Measurements from ENCODE around the gene ALOX15.
"Not testable (repeated sequence)": the region's sequence is repeated elsewhere in the genome, so short reads cannot be mapped to it uniquely, and the experiment has no call there.

Gene ALOX15

DNA sequence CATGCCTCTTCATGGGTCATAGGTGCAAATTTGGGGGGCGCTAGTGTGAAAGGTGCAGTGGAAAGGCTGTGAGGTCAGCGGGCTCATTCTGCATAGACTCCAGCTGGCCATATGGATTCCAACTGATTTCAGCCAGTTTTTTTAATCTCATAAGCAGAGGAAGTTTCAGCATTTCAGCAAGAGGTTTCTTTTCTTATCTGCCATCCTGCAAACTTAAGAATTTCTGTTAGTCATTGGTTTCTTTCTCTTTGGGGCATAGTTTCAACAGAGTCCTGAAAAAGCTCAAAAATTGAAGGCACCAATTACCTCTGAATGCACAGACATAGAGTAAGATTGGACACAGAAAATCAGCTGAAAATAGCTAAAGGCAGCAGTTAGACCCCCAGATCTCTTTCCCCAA lies 16.2 kb upstream of the ALOX15 start:
- in situ Hi-C loops (cut with MboI; ENCODE audit: low pct_unique_long_range_greater_than_20kb, low sequenced_read_pairs, unreplicated experiment): no loop called here
- TF ChIP-seq, protein P1, sequence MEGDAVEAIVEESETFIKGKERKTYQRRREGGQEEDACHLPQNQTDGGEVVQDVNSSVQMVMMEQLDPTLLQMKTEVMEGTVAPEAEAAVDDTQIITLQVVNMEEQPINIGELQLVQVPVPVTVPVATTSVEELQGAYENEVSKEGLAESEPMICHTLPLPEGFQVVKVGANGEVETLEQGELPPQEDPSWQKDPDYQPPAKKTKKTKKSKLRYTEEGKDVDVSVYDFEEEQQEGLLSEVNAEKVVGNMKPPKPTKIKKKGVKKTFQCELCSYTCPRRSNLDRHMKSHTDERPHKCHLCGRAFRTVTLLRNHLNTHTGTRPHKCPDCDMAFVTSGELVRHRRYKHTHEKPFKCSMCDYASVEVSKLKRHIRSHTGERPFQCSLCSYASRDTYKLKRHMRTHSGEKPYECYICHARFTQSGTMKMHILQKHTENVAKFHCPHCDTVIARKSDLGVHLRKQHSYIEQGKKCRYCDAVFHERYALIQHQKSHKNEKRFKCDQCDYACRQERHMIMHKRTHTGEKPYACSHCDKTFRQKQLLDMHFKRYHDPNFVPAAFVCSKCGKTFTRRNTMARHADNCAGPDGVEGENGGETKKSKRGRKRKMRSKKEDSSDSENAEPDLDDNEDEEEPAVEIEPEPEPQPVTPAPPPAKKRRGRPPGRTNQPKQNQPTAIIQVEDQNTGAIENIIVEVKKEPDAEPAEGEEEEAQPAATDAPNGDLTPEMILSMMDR (IDR thresholded peaks at IDR 0.05; ENCODE audit: extremely low read depth, insufficient read depth, missing control alignments): no peak
- no peak for DNase-seq (ENCODE audit: low spot score)

DNA sequence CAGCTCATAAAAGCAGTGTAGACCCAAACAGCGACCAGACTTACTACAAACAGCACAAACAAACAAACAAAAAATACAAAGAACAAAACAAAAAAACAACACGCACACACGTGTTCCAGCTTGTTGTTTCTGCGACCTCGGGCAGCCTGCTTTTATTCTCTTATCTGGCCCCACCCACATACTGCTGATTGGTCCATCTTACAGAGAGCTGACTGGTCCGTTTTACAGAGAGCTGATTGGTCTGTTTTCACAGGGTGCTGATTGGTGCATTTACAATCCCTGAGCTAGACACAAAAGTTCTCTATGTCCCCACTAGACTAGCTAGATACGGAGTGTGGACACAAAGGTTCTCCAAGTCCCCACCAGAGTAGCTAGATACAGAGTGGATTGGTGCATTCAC lies 14.5 kb upstream of the ALOX15 start:
- in situ Hi-C loops (cut with MboI; ENCODE audit: low pct_unique_long_range_greater_than_20kb, low sequenced_read_pairs, unreplicated experiment); DNase-seq (ENCODE audit: low spot score): not testable (repeated sequence)

DNA sequence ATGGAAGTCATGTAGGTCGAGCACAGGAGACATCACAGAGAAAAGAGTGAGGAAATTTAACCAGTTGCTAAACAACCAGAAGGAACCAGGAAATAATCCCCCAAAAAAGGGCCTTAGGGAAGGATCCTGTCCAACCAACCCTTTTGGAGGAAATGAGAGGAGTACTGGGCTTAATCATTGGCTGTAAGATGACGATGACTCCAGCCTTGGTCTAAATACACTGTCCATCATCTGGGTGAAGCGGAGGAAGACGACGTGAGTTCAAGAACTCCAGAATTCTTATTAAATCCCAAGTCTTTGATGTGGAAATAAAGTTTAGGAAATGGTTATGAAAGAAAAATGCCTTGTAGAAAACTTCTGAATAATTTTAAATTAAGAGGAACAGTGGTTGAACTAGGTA lies 11.5 kb upstream of the ALOX15 start:
- DNase-seq (ENCODE audit: low spot score): no peak
- TF ChIP-seq, protein P1 (IDR thresholded peaks at IDR 0.05; ENCODE audit: extremely low read depth, insufficient read depth, missing control alignments): no peak
- in situ Hi-C loops (cut with MboI; ENCODE audit: low pct_unique_long_range_greater_than_20kb, low sequenced_read_pairs, unreplicated experiment): no loop called here

DNA sequence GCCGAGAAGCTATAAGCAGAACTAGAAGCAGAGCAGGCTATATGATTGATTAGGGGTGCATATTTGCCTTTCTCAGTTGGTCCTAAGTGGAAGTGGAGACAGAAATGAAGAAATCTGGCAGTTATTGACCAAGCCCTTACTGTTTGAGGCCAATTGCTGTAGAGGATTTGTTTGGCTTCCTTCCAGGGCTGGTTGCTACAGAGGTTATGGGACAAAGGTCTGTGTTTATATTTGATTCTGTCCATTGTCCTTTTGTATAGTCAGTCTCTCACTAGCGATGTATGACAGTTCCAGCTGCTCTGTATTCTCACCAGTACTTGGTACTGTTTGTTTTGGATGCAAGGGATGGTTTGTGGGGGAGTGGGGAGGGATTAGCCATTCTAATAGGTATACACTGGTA lies 7.3 kb upstream of the ALOX15 start:
- no peak for DNase-seq (ENCODE audit: low spot score)
- TF ChIP-seq, protein P1 (IDR thresholded peaks at IDR 0.05; ENCODE audit: extremely low read depth, insufficient read depth, missing control alignments): no peak
- in situ Hi-C loops (cut with MboI; ENCODE audit: low pct_unique_long_range_greater_than_20kb, low sequenced_read_pairs, unreplicated experiment): no loop called here

DNA sequence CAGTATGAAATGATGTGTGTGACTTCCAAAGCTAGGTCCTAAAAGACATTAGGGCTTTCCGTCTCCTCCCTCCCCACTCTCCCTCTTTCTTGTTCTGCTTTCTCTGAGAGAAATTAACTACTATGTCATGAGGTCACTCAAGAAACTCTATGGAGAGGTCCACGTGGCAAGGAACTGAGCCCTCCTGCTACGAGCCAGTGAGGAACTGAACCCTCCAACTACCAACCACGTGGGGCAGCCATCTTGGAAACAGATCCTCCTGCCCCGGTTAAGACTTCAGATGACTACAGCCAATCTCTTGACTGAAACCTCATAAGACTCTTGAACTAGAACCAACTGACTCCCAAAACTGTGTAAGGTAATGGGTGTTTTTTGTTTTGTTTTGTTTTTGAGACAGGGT lies 4.2 kb upstream of the ALOX15 start:
- no peak for DNase-seq (ENCODE audit: low spot score)
- TF ChIP-seq, protein P1 (IDR thresholded peaks at IDR 0.05; ENCODE audit: extremely low read depth, insufficient read depth, missing control alignments): no peak
- in situ Hi-C loops (cut with MboI; ENCODE audit: low pct_unique_long_range_greater_than_20kb, low sequenced_read_pairs, unreplicated experiment): no loop called here

DNA sequence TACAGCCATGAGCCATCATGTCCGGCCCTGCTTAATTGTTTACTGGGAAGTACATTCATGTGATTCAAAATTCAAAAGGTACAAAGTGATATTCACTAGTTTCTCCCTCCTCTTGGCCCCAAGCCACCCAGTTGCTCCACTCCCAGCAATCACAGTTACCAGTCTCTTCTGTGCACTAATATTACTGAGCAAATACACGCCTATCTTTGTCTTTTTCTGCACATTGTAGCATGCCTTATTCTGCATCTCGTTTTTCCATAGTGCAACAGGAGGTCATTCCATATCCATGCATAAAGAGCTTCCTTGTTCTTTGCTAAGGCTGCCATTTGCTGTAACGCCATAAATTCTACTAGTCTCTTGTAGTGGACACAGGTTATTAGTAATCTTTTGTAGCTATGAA lies 2.2 kb upstream of the ALOX15 start:
- DNase-seq (ENCODE audit: low spot score): no peak
- TF ChIP-seq, protein P1 (IDR thresholded peaks at IDR 0.05; ENCODE audit: extremely low read depth, insufficient read depth, missing control alignments): no peak
- in situ Hi-C loops (cut with MboI; ENCODE audit: low pct_unique_long_range_greater_than_20kb, low sequenced_read_pairs, unreplicated experiment): no loop called here

DNA sequence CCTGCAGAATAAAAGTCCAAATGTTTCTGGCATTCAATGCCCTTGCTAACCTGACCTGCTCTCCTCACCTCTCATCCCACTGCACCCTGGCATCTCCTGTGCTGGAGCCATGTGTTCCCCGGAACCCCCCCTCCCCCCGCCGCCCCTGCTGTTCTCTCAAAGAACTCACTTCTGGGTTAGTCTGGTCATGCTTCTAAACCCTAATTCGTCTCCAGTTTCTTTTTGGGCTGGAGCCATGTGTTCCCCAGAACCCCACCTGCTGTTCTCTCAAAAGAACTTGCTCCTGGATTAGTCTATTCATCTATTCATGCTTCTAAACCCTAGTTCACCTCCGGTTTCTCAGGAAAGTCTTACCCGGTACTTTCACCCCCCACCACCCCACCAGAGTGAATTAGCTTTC lies 808 bp upstream of the ALOX15 start:
- in situ Hi-C loops (cut with MboI; ENCODE audit: low pct_unique_long_range_greater_than_20kb, low sequenced_read_pairs, unreplicated experiment): no loop called here
- TF ChIP-seq, protein P1 (IDR thresholded peaks at IDR 0.05; ENCODE audit: extremely low read depth, insufficient read depth, missing control alignments): no peak
- DNase-seq (ENCODE audit: low spot score): no peak

DNA sequence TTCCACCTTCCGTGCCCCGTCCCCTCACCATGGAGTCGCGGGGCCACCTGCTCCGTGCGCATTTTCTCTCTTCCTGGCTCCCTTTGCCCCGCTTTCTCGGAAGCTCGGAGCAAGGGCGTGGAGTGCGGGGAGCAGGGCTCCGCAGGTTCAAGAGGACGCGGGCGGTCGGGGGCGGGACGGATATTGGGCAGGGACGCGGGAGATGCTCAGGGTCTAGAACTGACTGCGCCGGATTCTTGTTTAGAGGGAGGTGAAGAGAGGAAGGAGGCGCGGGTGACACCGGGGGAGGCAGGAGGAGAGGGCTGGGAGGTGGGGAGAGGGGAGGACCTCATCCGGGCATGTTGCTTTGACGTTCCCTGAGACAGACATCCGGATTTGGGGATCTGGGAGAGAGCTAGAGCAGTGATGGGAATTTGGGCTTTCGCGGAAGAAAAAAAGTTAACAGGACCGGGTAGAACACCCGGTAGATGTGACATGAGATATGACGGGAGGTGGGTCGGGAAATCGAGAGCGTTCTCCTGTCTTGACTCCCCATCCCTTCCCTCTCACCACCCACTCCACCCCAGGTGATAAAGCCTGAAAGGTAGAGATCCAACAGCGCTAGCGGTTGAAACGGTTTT lies 799 bp downstream of the ALOX15 start:
- DNase-seq (ENCODE audit: low spot score); in situ Hi-C loops (cut with MboI; ENCODE audit: low pct_unique_long_range_greater_than_20kb, low sequenced_read_pairs, unreplicated experiment): not testable (repeated sequence)

DNA sequence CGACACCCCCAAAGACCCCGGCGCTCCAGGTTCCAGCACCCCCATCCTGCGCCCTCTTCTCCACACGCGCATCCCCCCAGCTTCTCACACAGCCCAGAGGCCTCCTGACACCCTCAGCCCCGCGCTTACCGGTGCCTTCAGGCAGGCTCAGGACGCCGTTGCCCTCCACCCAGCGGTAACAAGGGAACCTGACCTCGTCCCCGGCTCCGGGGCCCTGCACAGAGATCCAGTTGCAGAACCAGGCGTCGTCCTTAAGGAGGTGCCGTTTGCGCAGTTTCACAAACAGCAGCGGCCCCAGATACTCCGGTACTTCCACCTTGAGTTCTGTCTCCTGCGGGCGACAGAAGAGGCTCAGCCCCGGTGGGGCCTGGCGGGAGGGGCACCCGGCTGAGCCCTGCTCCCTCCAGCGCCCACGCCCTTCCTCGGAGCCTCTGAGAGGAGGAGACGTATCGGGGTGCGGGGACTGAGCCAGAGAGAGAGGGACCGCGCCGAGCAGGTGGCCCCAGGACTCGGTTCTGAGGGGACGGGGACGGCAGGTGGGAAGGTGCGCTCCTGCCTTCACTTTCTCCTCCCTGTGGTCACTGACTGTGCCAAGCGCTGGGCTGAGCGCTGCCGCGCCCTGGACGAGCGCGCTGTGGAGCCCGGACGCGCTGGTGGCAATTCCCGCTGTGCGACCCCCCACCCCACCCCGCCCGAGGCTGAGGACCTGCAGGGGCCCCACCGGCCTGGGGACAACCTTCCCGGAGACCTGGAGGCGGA lies 2.0 kb downstream of the ALOX15 start:
- DNase-seq (ENCODE audit: low spot score): not testable (repeated sequence)

DNA sequence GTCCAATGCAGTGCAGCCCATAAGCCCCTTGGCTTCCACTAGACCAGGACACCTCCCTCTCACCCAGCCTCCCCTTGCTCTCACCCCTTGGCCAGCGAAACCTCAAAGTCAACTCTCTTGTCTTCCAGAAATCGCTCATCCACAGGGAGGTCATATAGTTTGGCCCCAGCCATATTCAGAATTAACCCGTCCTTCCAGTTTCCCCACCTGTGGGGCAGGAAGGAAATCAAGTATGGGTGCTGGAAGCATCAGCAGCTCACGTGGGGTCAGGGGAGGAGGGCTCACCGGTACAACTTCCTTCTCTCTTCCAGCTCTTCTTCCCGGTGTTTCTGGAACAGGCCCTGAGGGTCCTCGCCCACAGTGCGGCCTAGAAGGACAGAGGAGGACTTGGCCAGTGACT lies 2.7 kb downstream of the ALOX15 start:
- DNase-seq (ENCODE audit: low spot score); in situ Hi-C loops (cut with MboI; ENCODE audit: low pct_unique_long_range_greater_than_20kb, low sequenced_read_pairs, unreplicated experiment): not testable (repeated sequence)

More for the DNA sequence above, 2.0 kb downstream of the ALOX15 start:
- in situ Hi-C loops (cut with MboI; ENCODE audit: low pct_unique_long_range_greater_than_20kb, low sequenced_read_pairs, unreplicated experiment): not testable (repeated sequence)

Measured in GM13977 (cell line).